ENCODE results near the gene TDO2.

The TDO2 gene

GRCh38 chr4:155930330-155930729 lies 26.8 kb downstream of the TDO2 start:
- TF ChIP-seq CTCF (IDR thresholded peaks at IDR 0.05): no peak

- TF ChIP-seq CTCF (IDR thresholded peaks at IDR 0.05): no peak
Measured at GRCh38 chr4:155931634-155932033, 28.1 kb downstream of the TDO2 start.

- no peak for TF ChIP-seq CTCF (IDR thresholded peaks at IDR 0.05)
Measured at GRCh38 chr4:155935389-155935986, 32.0 kb downstream of the TDO2 start.

- TF ChIP-seq CTCF (IDR thresholded peaks at IDR 0.05): no peak
Measured at GRCh38 chr4:155941085-155941790, 37.7 kb downstream of the TDO2 start.

GRCh38 chr4:155941820-155942219 lies 38.3 kb downstream of the TDO2 start:
- no peak for TF ChIP-seq CTCF (IDR thresholded peaks at IDR 0.05)

- no peak for TF ChIP-seq CTCF (IDR thresholded peaks at IDR 0.05)
Measured at GRCh38 chr4:155943605-155944291, 40.3 kb downstream of the TDO2 start.

- no peak for TF ChIP-seq CTCF (IDR thresholded peaks at IDR 0.05)
Measured at GRCh38 chr4:155944516-155944915, 41.0 kb downstream of the TDO2 start.
